ENCODE data around the gene SCRN1. TPM values are rescaled to one million over a fixed set of nuclear protein-coding genes. Genes with fewer than 3 reads are reported as not detected.

SCRN1 gene
- total RNA-seq, 3 donors from 2014 or later, result 1.5 to 4.2 (median 1.7) TPM

- peaks cover 3% of the 10 kb centered on the region for H3K27me3 Mint-ChIP-seq (ENCODE audit: low read depth)
- H3K4me3 Mint-ChIP-seq, result no peak overlapping the region
- H3K4me1 Mint-ChIP-seq (ENCODE audit: low read depth), result no peaks in the 10 kb centered on the region
- ATAC-seq (no peak), DNase-seq (no peak)
- no peaks in the 10 kb centered on the region for H3K9me3 Mint-ChIP-seq
- H3K36me3 Mint-ChIP-seq (ENCODE audit: insufficient read depth), result no peaks in the 10 kb centered on the region
These were observed 43.0 kb downstream of the SCRN1 start for GRCh38 chr7:29946428-29947186.

GRCh38 chr7:29945259-29945809, 44.3 kb downstream of the SCRN1 start:
- ATAC-seq, result no peak
- Mint-ChIP-seq H3K27me3 (ENCODE audit: low read depth) (no peaks in the 10 kb centered on the region), H3K4me3 (no peak overlapping the region), H3K4me1 (ENCODE audit: low read depth) (no peaks in the 10 kb centered on the region), H3K36me3 (ENCODE audit: insufficient read depth) (no peaks in the 10 kb centered on the region), H3K9me3 (no peaks in the 10 kb centered on the region)
- DNase-seq, result no peak

- no peak for DNase-seq
- H3K27me3 Mint-ChIP-seq (ENCODE audit: low read depth), result no peaks in the 10 kb centered on the region
- H3K36me3 Mint-ChIP-seq (ENCODE audit: insufficient read depth), result no peaks in the 10 kb centered on the region
- H3K4me1 Mint-ChIP-seq (ENCODE audit: low read depth), result no peaks in the 10 kb centered on the region
- H3K4me3 Mint-ChIP-seq, result no peak overlapping the region
- H3K9me3 Mint-ChIP-seq, result no peaks in the 10 kb centered on the region
- ATAC-seq, result no peak
These were observed 49.4 kb downstream of the SCRN1 start for GRCh38 chr7:29940199-29940598.

- H3K36me3 Mint-ChIP-seq (ENCODE audit: insufficient read depth), result no peaks in the 10 kb centered on the region
- DNase-seq (no peak), ATAC-seq (no peak)
- no peaks in the 10 kb centered on the region for H3K9me3 Mint-ChIP-seq
- H3K27me3 Mint-ChIP-seq (ENCODE audit: low read depth), result no peaks in the 10 kb centered on the region
- no peak overlapping the region for H3K4me3 Mint-ChIP-seq
- no peaks in the 10 kb centered on the region for H3K4me1 Mint-ChIP-seq (ENCODE audit: low read depth)
These were observed 52.5 kb downstream of the SCRN1 start for GRCh38 chr7:29937132-29937531.

GRCh38 chr7:29935111-29935510, 54.5 kb downstream of the SCRN1 start:
- no peak for DNase-seq
- no peak for ATAC-seq
- no peaks in the 10 kb centered on the region for H3K4me1 Mint-ChIP-seq (ENCODE audit: low read depth)
- H3K36me3 Mint-ChIP-seq (ENCODE audit: insufficient read depth), result no peaks in the 10 kb centered on the region
- no peaks in the 10 kb centered on the region for H3K9me3 Mint-ChIP-seq
- peaks cover 3% of the 10 kb centered on the region for H3K27me3 Mint-ChIP-seq (ENCODE audit: low read depth)
- H3K4me3 Mint-ChIP-seq, result no peak overlapping the region

GRCh38 chr7:29929018-29929807, 60.4 kb downstream of the SCRN1 start:
- no peak for ATAC-seq
- DNase-seq, result no peak
- no peaks in the 10 kb centered on the region for H3K4me1 Mint-ChIP-seq (ENCODE audit: low read depth)
- H3K27me3 Mint-ChIP-seq (ENCODE audit: low read depth), result peaks cover 10% of the 10 kb centered on the region
- H3K9me3 Mint-ChIP-seq, result no peaks in the 10 kb centered on the region
- no peak overlapping the region for H3K4me3 Mint-ChIP-seq
- no peaks in the 10 kb centered on the region for H3K36me3 Mint-ChIP-seq (ENCODE audit: insufficient read depth)

- H3K4me1 Mint-ChIP-seq (ENCODE audit: low read depth), result no peaks in the 10 kb centered on the region
- H3K9me3 Mint-ChIP-seq, result no peaks in the 10 kb centered on the region
- no peak overlapping the region for H3K4me3 Mint-ChIP-seq
- H3K27me3 Mint-ChIP-seq (ENCODE audit: low read depth), result peaks cover 7% of the 10 kb centered on the region
- H3K36me3 Mint-ChIP-seq (ENCODE audit: insufficient read depth), result no peaks in the 10 kb centered on the region
- DNase-seq (no peak), ATAC-seq (no peak)
These were observed 62.9 kb downstream of the SCRN1 start for GRCh38 chr7:29926741-29927140.

- no peaks in the 10 kb centered on the region for H3K36me3 Mint-ChIP-seq (ENCODE audit: insufficient read depth)
- ATAC-seq, result no peak
- peaks cover 7% of the 10 kb centered on the region for H3K27me3 Mint-ChIP-seq (ENCODE audit: low read depth)
- no peaks in the 10 kb centered on the region for H3K4me1 Mint-ChIP-seq (ENCODE audit: low read depth)
- no peak overlapping the region for H3K4me3 Mint-ChIP-seq
- H3K9me3 Mint-ChIP-seq, result no peaks in the 10 kb centered on the region
- no peak for DNase-seq
These were observed 63.4 kb downstream of the SCRN1 start for GRCh38 chr7:29926216-29926615.

GRCh38 chr7:29924684-29925083, 64.9 kb downstream of the SCRN1 start:
- DNase-seq (no peak), ATAC-seq (peak in 1 of 2 donors; percentile 64)
- Mint-ChIP-seq H3K4me3 (no peak overlapping the region), H3K4me1 (ENCODE audit: low read depth) (no peaks in the 10 kb centered on the region), H3K36me3 (ENCODE audit: insufficient read depth) (no peaks in the 10 kb centered on the region), H3K27me3 (ENCODE audit: low read depth) (peaks cover 7% of the 10 kb centered on the region), H3K9me3 (no peaks in the 10 kb centered on the region)

GRCh38 chr7:29924006-29924405, 65.6 kb downstream of the SCRN1 start:
- ATAC-seq (no peak), DNase-seq (no peak)
- Mint-ChIP-seq H3K27me3 (ENCODE audit: low read depth) (peaks cover 2% of the 10 kb centered on the region), H3K4me1 (ENCODE audit: low read depth) (no peaks in the 10 kb centered on the region), H3K9me3 (no peaks in the 10 kb centered on the region), H3K4me3 (no peak overlapping the region), H3K36me3 (ENCODE audit: insufficient read depth) (no peaks in the 10 kb centered on the region)

GRCh38 chr7:29922921-29923700, 66.5 kb downstream of the SCRN1 start:
- Mint-ChIP-seq H3K36me3 (ENCODE audit: insufficient read depth) (no peaks in the 10 kb centered on the region), H3K4me1 (ENCODE audit: low read depth) (no peaks in the 10 kb centered on the region), H3K27me3 (ENCODE audit: low read depth) (no peaks in the 10 kb centered on the region), H3K9me3 (no peaks in the 10 kb centered on the region), H3K4me3 (no peak overlapping the region)
- no peak for DNase-seq
- ATAC-seq, result no peak

GRCh38 chr7:29921404-29922010, 68.1 kb downstream of the SCRN1 start:
- Mint-ChIP-seq H3K4me1 (ENCODE audit: low read depth) (no peaks in the 10 kb centered on the region), H3K9me3 (no peaks in the 10 kb centered on the region), H3K4me3 (no peak overlapping the region), H3K36me3 (ENCODE audit: insufficient read depth) (no peaks in the 10 kb centered on the region), H3K27me3 (ENCODE audit: low read depth) (peaks cover 6% of the 10 kb centered on the region)
- ATAC-seq (peak; percentile 77 to 83), DNase-seq (peak; percentile 17)

- ATAC-seq (no peak), DNase-seq (no peak)
- H3K36me3 Mint-ChIP-seq (ENCODE audit: insufficient read depth), result no peaks in the 10 kb centered on the region
- no peaks in the 10 kb centered on the region for H3K9me3 Mint-ChIP-seq
- H3K4me1 Mint-ChIP-seq (ENCODE audit: low read depth), result no peaks in the 10 kb centered on the region
- H3K27me3 Mint-ChIP-seq (ENCODE audit: low read depth), result peaks cover 8% of the 10 kb centered on the region
- no peak overlapping the region for H3K4me3 Mint-ChIP-seq
These were observed 69.1 kb downstream of the SCRN1 start for GRCh38 chr7:29920491-29920890.

GRCh38 chr7:29919790-29920189, 69.8 kb downstream of the SCRN1 start:
- DNase-seq (no peak), ATAC-seq (no peak)
- Mint-ChIP-seq H3K9me3 (no peaks in the 10 kb centered on the region), H3K27me3 (ENCODE audit: low read depth) (peaks cover 13% of the 10 kb centered on the region), H3K36me3 (ENCODE audit: insufficient read depth) (no peaks in the 10 kb centered on the region), H3K4me1 (ENCODE audit: low read depth) (no peaks in the 10 kb centered on the region), H3K4me3 (no peak overlapping the region)

Data from activated T-cell treated with anti-CD3 and anti-CD28 coated beads, Interleukin-2, amount 50 U/mL, for 4 hours (primary cell).